ENCODE measurements around the gene SCO1. TPM values are rescaled to one million over a fixed set of nuclear protein-coding genes. Genes with fewer than 3 reads are reported as not detected.
A peak's percentile ranks its signal among the peaks of the same experiment; 100 is the strongest.

SCO1 gene
- 10 to 100 TPM; 11.9 to 34.2 (median 14.1) TPM for total RNA-seq

DNA sequence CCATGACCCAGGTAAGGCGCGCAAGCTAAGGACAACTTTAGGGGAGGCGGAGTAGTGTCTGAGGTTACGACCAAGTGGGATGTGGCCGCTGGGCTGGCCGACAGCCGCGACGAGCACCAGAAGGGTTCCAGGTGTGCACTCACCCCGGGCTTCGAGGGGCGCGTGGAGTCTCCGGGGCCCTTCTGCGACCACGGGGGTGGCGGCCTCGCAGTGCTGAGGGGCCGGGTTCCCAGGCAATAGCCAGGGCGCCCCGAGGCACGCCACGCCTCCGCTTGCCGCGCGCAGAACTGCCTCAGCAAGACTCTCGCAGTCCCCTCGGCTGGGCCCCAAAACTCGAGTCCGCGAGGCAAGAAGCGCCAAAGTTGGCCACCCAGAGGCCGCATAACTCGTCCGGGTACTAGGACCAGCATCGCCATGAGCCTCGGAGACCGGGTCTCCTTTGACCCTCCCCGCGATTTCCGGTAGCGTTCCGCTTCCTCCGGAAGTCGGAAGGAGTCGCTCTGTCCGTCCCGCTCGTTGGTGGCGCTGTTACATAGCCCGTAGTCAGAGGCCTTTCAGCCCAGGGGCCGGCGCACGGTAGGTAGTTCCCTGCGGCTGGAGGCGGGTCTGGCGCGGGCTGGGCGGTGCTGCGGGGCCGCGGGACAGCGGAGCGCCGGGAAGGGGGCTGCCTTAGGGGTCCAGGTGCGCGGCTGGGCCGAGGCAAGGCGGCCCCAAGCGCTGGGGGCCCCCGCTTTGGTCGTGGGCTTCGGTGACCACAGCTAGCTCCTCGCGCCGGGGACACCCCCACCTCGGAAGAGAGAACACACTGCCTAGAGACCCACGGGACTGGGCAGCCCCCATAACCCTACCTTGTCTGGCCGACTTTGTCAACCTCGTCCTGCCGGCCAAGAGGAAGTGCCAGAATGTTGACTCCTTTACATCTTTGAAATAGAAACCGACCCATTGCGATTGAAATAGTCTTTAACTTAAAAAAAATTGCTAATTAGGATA is at the start of gene SCO1, which contains the start of gene ADPRM:
TSS of gene SCO1 (minus strand) at position 442 of the 990 bp plus-strand sequence. CDS start at position 416, 26 bp downstream.
TSS of gene ADPRM (plus strand) at position 503 of the 990 bp plus-strand sequence. CDS start 7,333 bp downstream, outside the sequence.
- H3K4me3 ChIP-seq = peak within 1 kb of the TSS; percentile 96
- peak within 1 kb of the TSS; percentile 87 for H3K27ac ChIP-seq
- H3K4me1 ChIP-seq = peaks cover 26% of the 10 kb centered on the region
- whole genome bisulfite sequencing = 1% methylated on average over 23 of the region's 84 CpGs
- TF ChIP-seq, protein P1, sequence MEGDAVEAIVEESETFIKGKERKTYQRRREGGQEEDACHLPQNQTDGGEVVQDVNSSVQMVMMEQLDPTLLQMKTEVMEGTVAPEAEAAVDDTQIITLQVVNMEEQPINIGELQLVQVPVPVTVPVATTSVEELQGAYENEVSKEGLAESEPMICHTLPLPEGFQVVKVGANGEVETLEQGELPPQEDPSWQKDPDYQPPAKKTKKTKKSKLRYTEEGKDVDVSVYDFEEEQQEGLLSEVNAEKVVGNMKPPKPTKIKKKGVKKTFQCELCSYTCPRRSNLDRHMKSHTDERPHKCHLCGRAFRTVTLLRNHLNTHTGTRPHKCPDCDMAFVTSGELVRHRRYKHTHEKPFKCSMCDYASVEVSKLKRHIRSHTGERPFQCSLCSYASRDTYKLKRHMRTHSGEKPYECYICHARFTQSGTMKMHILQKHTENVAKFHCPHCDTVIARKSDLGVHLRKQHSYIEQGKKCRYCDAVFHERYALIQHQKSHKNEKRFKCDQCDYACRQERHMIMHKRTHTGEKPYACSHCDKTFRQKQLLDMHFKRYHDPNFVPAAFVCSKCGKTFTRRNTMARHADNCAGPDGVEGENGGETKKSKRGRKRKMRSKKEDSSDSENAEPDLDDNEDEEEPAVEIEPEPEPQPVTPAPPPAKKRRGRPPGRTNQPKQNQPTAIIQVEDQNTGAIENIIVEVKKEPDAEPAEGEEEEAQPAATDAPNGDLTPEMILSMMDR (IDR thresholded peaks at IDR 0.05) = peak in 1 of 2 donors; percentile 47
- TF ChIP-seq EP300 (IDR thresholded peaks at IDR 0.05) = no peak
- peak; percentile 77 to 96 (median 81) for TF ChIP-seq POLR2AphosphoS5 (IDR thresholded peaks at IDR 0.05)
- peak; percentile 30 to 89 for TF ChIP-seq POLR2A (IDR thresholded peaks at IDR 0.05)
- H3K9me3 ChIP-seq = no peaks in the 10 kb centered on the region
- H3K36me3 ChIP-seq = peaks cover 18% of the 10 kb centered on the region
- DNase-seq (ENCODE audit: low spot score in 2 of 2) = peak; percentile 95 to 97
- H3K27me3 ChIP-seq = no peaks in the 10 kb centered on the region

DNA sequence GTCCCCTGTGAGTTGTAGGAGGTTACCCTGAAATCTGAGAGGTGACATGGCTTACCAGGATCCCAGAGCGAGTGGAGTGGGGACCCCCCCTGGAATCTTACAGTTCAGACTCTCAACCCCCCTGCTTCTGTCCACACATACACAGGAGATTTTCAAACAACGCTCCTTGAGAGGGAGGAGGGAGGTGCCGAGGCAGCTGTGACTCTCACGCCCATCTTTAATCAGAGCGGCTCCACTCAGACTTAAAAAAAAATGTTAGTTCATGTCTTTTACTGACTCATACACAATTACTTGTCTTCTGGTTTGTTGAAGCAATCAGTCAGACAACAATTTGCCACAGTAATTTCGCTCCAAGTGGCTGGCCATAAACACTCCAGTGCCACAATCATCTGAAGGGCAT is 47.9 kb upstream of the SCO1 start:
- TF ChIP-seq, protein P1 (IDR thresholded peaks at IDR 0.05) = no peak
- TF ChIP-seq POLR2AphosphoS5 (IDR thresholded peaks at IDR 0.05) = no peak
- TF ChIP-seq POLR2A (IDR thresholded peaks at IDR 0.05) = no peak
- no peak overlapping the region for H3K4me3 ChIP-seq
- H3K27ac ChIP-seq = peak overlapping the region; percentile 18
- H3K27me3 ChIP-seq = no peaks in the 10 kb centered on the region
- H3K36me3 ChIP-seq = no peaks in the 10 kb centered on the region
- no peak for DNase-seq (ENCODE audit: low spot score in 2 of 2)
- 46% methylated on average over 6 of the region's 6 CpGs for WGBS
- peaks cover 33% of the 10 kb centered on the region for H3K4me1 ChIP-seq
- H3K9me3 ChIP-seq = no peaks in the 10 kb centered on the region

DNA sequence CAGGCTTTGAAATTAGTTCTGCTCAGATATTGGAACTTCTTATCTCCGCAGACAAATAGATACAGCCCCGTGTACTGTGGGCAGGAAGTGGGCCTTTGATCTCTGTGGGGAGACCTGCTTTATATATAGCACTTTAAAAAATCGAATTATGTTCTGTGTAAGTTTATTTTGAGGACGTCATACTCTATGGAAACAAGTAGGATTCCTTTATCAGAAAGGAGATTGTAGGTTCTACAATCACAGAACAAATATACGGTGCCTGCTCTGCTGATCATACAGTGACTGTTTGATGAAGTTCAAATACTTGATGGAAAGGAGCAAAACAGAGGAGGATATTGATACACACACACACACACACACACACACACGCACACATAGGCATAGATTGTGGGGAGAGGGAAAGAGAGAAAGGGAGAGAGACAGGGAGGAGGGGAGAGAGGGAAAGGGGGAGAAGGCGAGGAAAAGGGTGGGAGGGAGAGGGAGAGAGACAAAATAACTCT is 47.2 kb upstream of the SCO1 start:
- Histone ChIP-seq H3K4me1 (peaks cover 33% of the 10 kb centered on the region), H3K27ac (peak overlapping the region; percentile 18), H3K9me3 (no peaks in the 10 kb centered on the region), H3K36me3 (no peaks in the 10 kb centered on the region), H3K4me3 (no peak overlapping the region), H3K27me3 (no peaks in the 10 kb centered on the region)
- no peak for DNase-seq (ENCODE audit: low spot score in 2 of 2)
- WGBS = 69% methylated on average over 7 of the region's 7 CpGs
- TF ChIP-seq POLR2A (IDR thresholded peaks at IDR 0.05) (no peak), EP300 (IDR thresholded peaks at IDR 0.05) (no peak), POLR2AphosphoS5 (IDR thresholded peaks at IDR 0.05) (no peak)
- TF ChIP-seq, protein P1 (IDR thresholded peaks at IDR 0.05) = no peak

DNA sequence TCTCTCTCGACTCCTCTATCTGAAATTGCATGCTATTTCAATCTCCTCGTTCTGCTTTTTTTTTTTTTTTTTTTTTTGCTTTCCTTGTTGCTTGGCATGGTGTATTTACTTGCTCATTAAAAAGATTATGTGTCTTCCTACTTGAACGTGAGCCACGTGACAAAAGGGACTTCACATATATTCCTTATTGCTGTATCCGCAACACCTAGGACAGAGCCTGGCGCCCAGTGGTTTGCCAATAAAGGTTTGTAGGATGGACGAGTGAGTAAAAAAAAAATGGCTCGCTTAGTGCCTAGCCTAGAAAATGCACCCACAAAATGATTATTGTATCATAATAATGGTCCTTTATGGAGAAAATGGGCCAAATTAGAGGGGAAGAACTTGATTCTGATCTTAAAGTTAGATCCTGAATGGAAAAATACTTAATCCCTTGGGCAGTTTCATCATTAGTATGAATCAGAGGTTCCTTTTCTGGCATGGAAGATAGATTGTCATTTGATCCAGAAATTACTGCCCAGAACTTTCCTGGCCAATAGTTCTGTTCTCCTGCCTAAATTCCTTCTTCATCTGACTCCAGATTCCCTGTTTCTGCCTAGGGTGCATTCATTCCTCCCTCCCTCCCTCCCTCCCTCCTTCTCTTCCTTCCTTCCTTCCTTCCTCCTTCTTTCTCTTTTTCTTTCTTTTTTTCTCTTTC is 46.1 kb upstream of the SCO1 start:
- H3K4me1 ChIP-seq = peaks cover 25% of the 10 kb centered on the region
- no peaks in the 10 kb centered on the region for H3K36me3 ChIP-seq
- no peak for TF ChIP-seq POLR2AphosphoS5 (IDR thresholded peaks at IDR 0.05)
- TF ChIP-seq, protein P1 (IDR thresholded peaks at IDR 0.05) = no peak
- no peak for TF ChIP-seq EP300 (IDR thresholded peaks at IDR 0.05)
- no peak for TF ChIP-seq POLR2A (IDR thresholded peaks at IDR 0.05)
- DNase-seq (ENCODE audit: low spot score in 2 of 2) = no peak
- peak overlapping the region; percentile 27 for H3K27ac ChIP-seq
- H3K9me3 ChIP-seq = no peaks in the 10 kb centered on the region
- no peaks in the 10 kb centered on the region for H3K27me3 ChIP-seq
- H3K4me3 ChIP-seq = no peak overlapping the region
- 37% methylated on average over 8 of the region's 8 CpGs for WGBS
